Activated CD4-positive, alpha-beta memory T cell treated with anti-CD3 and anti-CD28 coated beads, Interleukin-2, amount 10 ng/mL, durations not matched to agents 7 days and 5 days (primary cell): ENCODE data around the gene COA8. TPM values are rescaled to one million over a fixed set of nuclear protein-coding genes. Genes with fewer than 3 reads are reported as not detected.
"Not testable (repeated sequence)": the region's sequence is repeated elsewhere in the genome, so short reads cannot be mapped to it uniquely, and the experiment has no call there.

ENCODE experiments used
- CTCF ChIA-PET: fragments of 350-600 bp; sonication (Branson Sonifier 250); formaldehyde crosslinking; loops from one replicate; lab custom pipeline; 2021; ENCODE audit warnings: antibody characterized with exemption, inconsistent platforms; lab: Charles Lee
- POLR2A ChIA-PET: fragments of 350-600 bp; sonication (Branson Sonifier 250); formaldehyde crosslinking; loops from one replicate; lab custom pipeline; 2021; ENCODE audit warnings: antibody characterized with exemption; lab: Charles Lee
- DNase-seq: peaks from one replicate; pipeline ENCODE4 v3.0.0-alpha.2; 2020
- H3K27ac Mint-ChIP-seq: one replicate; pipeline ENCODE4 v1.8.0; 2021; ENCODE audit warnings: mild to moderate bottlenecking, mixed read lengths
- H3K27me3 Mint-ChIP-seq: one replicate; pipeline ENCODE4 v1.8.0; 2021; ENCODE audit warnings: mixed read lengths
- H3K36me3 Mint-ChIP-seq: one replicate; pipeline ENCODE4 v1.8.0; 2021; ENCODE audit warnings: low read depth, mixed read lengths
- H3K4me1 Mint-ChIP-seq: one replicate; pipeline ENCODE4 v1.8.0; 2021; ENCODE audit warnings: mixed read lengths
- H3K4me3 Mint-ChIP-seq: one replicate; pipeline ENCODE4 v1.8.0; 2021; ENCODE audit warnings: mild to moderate bottlenecking, mixed read lengths
- H3K9me3 Mint-ChIP-seq: one replicate; pipeline ENCODE4 v1.8.0; 2021; ENCODE audit warnings: mixed read lengths
- total RNA-seq, 2 experiments: library from RNA; stranded (reverse); gene quantifications; one replicate each; pipeline ENCODE4 v1.2.3, GENCODE V29; 2021

COA8 gene
- total RNA-seq, 2 experiments from 2014 or later, result 27.5 to 31.0 TPM

DNA sequence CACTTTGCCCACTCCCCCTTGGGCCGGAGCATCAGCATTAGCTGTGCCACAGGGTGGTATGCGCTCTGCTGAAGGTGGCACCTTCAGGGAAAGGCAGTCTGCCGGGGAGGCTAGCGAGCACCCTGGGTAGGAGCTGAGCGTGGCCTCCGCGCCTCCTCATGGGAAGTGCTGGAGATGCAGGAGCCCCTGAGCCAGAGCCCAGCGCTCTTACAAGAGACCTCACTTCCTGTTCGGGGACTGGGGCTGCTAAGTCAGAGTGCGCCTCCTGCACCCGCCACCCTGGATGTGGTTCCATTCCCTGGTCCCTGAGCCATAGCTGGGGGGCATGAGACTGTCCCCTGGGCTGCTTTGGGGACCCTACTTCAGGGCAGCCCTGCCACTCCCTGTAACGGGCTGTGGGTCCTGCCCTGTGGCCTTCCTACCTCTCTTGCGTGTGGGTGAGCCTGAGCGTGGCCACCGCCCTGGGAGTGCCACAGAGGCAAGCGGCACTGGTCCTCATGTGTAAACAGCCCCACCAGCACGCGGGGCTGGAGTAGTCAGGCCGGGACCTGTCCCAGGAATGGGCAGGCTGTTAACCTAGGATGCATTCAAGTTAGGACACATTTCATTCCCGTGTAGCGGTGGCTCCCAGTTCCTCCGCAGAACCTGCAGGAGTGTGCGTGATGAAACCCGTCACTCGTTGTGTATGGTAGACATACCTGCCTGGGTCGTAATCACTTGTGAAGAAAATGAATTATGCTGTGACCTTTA is 19.4 kb downstream of the COA8 start:
- Mint-ChIP-seq H3K36me3 (peaks cover 9% of the 10 kb centered on the region), H3K27ac (no peak overlapping the region), H3K4me1 (peaks cover 1% of the 10 kb centered on the region), H3K4me3 (no peak overlapping the region), H3K27me3 (no peaks in the 10 kb centered on the region), H3K9me3 (no peaks in the 10 kb centered on the region)
- ChIA-PET POLR2A (no interaction called here), CTCF (interaction anchor here (0.6 kb wide), 1 partner anchor 112 kb away, joined by 4 read pairs; no protein-coding TSS in a partner anchor)
- no peak for DNase-seq

DNA sequence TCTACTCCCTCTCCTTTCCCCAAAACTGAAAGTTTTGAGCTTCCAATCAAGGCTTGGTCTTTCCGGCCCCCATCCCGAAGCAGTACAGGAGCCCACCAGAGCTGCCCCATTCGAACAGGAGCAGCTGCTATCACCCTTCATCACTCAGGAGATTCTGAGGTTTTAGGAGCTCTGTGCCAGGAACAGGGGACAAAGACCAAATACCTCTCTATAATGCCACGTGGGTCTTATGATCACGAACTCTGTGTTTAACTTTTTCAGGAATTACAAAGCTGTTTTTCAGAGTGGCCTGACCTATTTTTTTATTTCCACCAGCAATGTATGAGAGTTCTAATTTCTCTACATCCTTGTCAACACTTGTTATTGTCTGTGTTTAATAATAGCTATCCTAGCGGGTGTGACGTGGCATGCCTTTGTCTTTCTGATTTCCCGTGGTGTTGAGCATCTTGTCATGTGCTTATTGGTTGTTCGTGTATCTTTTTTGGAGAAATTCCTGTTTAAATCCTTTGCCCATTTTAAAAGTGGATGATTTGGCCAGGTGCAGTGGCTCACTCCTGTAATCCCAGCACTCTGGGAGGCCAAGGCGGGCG is 21.7 kb downstream of the COA8 start:
- ChIA-PET CTCF (interaction anchor here (0.9 kb wide), 1 partner anchor 10 kb away, joined by 3 read pairs; no protein-coding TSS in a partner anchor), POLR2A (interaction anchor here (1.0 kb wide), 1 partner anchor 10 kb away, joined by 3 read pairs; no protein-coding TSS in a partner anchor)
- no peak for DNase-seq
- H3K27ac Mint-ChIP-seq, result no peak overlapping the region
- peaks cover 1% of the 10 kb centered on the region for H3K4me1 Mint-ChIP-seq
- no peaks in the 10 kb centered on the region for H3K9me3 Mint-ChIP-seq
- no peak overlapping the region for H3K4me3 Mint-ChIP-seq
- no peaks in the 10 kb centered on the region for H3K27me3 Mint-ChIP-seq
- H3K36me3 Mint-ChIP-seq, result peaks cover 3% of the 10 kb centered on the region

DNA sequence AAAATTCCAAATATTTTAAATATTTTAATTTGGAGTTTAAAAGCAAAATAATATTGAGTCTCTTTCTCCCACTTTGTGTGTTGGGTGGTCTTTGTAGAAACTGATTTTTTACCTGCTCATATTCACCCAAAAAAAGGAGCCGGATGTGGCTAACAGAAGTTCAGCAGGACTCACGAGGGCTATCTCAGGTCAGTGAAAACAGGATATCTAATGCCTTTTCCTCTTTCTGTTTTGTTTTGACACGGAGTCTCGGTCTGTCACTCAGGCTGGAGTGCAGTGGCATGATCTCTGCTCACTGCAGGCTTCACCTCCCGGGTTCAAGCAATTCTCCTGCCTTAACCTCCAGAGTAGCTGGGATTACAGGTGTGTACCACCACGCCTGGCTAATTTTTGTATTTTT is 30.8 kb downstream of the COA8 start:
- no peaks in the 10 kb centered on the region for H3K27me3 Mint-ChIP-seq
- peak overlapping the region; percentile 26 for H3K27ac Mint-ChIP-seq
- POLR2A ChIA-PET, result interaction anchor here (1.3 kb wide), 1 partner anchor 9 kb away, joined by 3 read pairs; no protein-coding TSS in a partner anchor
- peak; percentile 18 for DNase-seq
- peaks cover 12% of the 10 kb centered on the region for H3K4me1 Mint-ChIP-seq
- H3K9me3 Mint-ChIP-seq, result no peaks in the 10 kb centered on the region
- no peak overlapping the region for H3K4me3 Mint-ChIP-seq
- CTCF ChIA-PET, result interaction anchor here (0.7 kb wide), 1 partner anchor 30 kb away, joined by 3 read pairs; no protein-coding TSS in a partner anchor
- H3K36me3 Mint-ChIP-seq, result no peaks in the 10 kb centered on the region

DNA sequence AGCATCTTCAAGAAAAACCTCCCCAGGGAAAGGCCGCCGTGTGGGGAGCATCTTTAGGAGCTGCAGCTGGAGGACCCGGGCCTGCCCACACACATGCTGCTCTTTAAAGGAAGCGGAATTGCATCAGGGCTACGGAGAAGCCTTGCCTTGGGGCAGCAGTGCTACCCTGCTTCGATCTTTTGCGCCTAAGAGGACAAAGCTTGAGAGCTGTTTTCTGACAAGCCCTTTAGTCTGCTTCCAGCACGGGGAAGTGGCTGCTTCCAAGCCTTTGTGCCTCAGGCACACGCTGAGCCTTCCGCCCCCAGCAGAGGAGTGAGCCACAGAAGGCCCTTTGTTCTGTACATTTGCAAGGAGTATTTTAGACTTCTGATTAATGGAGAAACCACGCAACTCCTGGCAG is 31.5 kb downstream of the COA8 start:
- Mint-ChIP-seq H3K4me3 (no peak overlapping the region), H3K4me1 (peaks cover 12% of the 10 kb centered on the region), H3K9me3 (no peaks in the 10 kb centered on the region), H3K27ac (no peak overlapping the region), H3K36me3 (no peaks in the 10 kb centered on the region), H3K27me3 (no peaks in the 10 kb centered on the region)
- CTCF ChIA-PET, result no interaction called here
- no peak for DNase-seq
- POLR2A ChIA-PET, result interaction anchor here (1.3 kb wide), 1 partner anchor 9 kb away, joined by 3 read pairs; no protein-coding TSS in a partner anchor

DNA sequence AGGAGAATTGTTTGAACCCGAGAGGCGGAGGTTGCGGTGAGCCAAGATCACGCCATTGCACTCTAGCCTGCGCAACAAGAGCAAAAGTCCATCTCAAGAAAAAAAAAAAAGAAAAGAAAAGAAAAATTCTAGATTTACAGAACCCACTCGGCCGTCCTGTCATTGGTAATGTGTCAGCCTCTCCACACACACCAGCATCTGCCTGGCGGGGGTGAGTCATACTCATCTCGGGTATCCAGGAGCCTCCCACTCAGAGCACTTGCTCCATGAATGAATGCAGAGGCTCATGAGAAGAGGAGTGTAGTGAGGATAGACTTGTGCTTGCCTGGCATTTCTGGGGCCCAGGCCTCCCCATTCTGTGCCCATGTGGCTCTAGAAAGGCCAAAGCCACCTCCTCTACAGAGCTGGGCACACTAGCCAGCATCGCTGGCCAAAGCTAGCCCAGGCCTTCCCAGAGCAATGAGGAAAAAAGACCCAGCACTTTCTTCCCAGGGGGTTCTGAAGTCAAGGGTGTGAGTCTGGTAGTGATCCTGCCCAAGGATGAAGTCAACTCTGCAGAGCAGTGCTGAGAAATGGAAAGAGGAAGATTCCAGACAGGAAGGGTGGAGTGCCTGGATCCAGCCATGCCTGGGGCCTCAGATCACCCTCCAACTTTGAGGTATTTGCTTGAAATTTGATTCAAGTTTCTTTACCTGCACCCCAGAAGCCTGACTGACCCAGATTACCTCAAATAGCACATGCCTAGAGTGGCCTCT is 35.0 kb downstream of the COA8 start:
- CTCF ChIA-PET, result no interaction called here
- no peaks in the 10 kb centered on the region for H3K27me3 Mint-ChIP-seq
- H3K9me3 Mint-ChIP-seq, result no peaks in the 10 kb centered on the region

DNA sequence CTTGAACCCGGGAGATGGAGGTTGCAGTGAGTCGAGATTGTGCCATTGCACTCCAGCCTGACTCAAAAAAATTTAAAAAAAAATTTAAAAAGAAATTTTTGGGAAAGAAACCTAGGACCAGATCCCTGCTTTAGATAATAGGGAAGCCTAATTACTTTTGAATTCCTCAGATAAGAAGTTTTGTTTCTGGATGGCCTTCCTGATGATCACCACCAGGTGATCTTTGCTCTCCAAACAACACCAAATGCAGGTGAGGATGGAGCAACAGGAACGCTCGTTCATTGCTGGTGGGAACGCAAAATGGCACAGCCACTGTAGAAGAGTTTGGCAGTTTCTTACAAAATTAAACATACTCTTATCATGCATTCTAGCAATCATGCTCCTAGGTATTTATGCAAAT is 37.7 kb downstream of the COA8 start:
- POLR2A ChIA-PET, result no interaction called here

More for the DNA sequence above, 35.0 kb downstream of the COA8 start:
- POLR2A ChIA-PET, result no interaction called here
- no peaks in the 10 kb centered on the region for H3K36me3 Mint-ChIP-seq
- no peak for DNase-seq
- H3K4me3 Mint-ChIP-seq, result no peak overlapping the region
- peaks cover 12% of the 10 kb centered on the region for H3K4me1 Mint-ChIP-seq
- no peak overlapping the region for H3K27ac Mint-ChIP-seq

DNA sequence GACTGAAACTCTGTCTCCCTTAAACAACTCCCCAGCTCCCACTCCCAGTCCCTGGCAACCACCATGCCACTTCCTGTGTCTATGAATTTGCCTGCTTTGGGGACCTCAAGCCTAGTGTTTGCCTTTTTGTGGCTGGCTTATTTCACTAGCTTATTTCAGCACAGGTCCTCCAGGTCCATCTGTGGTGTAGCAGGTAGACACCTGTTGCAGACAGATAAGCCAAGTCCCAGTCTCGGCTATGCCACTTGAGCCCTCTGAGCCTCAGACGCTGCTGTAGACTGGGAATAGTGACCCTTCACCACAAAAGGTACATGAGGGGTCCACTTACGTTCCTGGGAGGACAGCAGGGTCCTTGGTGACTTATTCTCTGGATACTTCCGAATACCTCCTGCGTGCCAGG is 41.9 kb downstream of the COA8 start:
- Mint-ChIP-seq H3K27ac (no peak overlapping the region), H3K36me3 (peaks cover 3% of the 10 kb centered on the region), H3K4me1 (peaks cover 26% of the 10 kb centered on the region), H3K27me3 (peaks cover 27% of the 10 kb centered on the region), H3K9me3 (no peaks in the 10 kb centered on the region), H3K4me3 (no peak overlapping the region)
- CTCF ChIA-PET, result no interaction called here
- POLR2A ChIA-PET, result no interaction called here
- DNase-seq, result no peak

More for the DNA sequence above, 37.7 kb downstream of the COA8 start:
- Mint-ChIP-seq H3K4me1 (peaks cover 4% of the 10 kb centered on the region), H3K27ac (no peak overlapping the region), H3K27me3 (peaks cover 2% of the 10 kb centered on the region), H3K9me3 (no peaks in the 10 kb centered on the region), H3K4me3 (no peak overlapping the region), H3K36me3 (no peaks in the 10 kb centered on the region)
- CTCF ChIA-PET, result no interaction called here
- no peak for DNase-seq

DNA sequence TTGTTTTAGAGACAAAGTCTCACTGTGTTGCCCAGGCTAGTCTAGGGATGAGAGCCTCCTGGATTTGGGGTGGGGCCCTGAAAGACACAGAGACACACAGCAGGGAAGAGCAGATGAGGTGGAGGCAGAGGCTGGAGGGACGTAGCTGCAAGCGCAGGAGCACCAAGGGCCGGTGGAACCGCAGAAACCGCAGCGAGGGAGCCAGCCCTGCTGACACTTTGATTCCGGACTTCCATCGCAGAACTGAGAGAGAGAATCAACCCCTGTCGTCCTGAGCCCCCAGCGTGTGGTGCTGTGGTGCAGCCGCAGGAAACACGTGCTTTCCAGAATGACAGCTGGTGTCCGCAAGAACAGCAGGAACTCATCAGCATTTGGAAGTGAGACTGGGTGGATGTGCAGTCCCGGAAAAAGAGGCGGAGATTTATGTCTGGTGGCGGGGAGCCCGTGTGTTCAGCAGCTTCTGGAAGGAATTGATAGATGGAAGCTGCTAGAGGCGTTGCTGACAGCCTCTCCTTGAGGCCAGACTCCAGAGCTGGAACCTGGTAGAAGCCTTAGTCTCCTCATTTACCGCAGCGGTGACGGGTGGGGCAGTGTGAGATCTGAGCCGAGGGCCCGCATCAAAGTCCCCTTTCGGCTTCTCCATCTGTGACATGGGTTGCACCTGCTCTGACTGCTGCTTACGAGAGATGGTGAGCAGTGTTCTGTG is 44.4 kb downstream of the COA8 start:
- ChIA-PET CTCF (interaction anchor here (0.9 to 1.2 kb wide), 3 partner anchors 18 to 88 kb away, joined by 3 to 4 read pairs (median 4); partner anchors contain the start of gene KLC1), POLR2A (interaction anchor here (0.9 to 1.9 kb wide), 3 partner anchors 22 to 29 kb away, joined by 3 to 11 read pairs (median 4); partner anchors contain the start of gene KLC1)
- Mint-ChIP-seq H3K27ac (peak overlapping the region; percentile 23), H3K4me1 (peaks cover 26% of the 10 kb centered on the region), H3K4me3 (peak overlapping the region; percentile 68), H3K36me3 (peaks cover 11% of the 10 kb centered on the region), H3K9me3 (peaks cover 11% of the 10 kb centered on the region), H3K27me3 (peaks cover 27% of the 10 kb centered on the region)
- DNase-seq, result peak; percentile 79

DNA sequence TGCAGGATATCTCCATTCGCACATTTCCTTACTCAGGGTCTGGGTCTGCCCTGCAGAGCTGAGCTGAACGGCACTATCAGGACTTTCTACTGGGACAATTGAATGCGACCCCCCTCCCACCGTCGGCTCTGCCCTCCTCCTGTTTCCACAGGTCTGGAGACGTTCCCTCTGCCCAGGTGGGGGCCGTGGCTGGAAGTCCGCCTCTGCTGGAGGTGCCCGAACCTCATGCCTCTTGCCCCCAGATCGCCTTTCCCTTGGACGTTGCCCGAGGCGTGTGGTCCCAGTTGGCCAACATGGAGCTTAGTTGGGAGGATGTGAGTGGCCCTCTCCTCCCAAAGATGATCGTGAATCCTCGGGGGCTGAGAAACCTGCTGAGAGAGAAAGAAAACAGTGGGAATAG is 45.1 kb downstream of the COA8 start:
- no peak for DNase-seq
- peaks cover 26% of the 10 kb centered on the region for H3K4me1 Mint-ChIP-seq
- peaks cover 11% of the 10 kb centered on the region for H3K9me3 Mint-ChIP-seq
- ChIA-PET CTCF (interaction anchor here (0.9 to 1.2 kb wide), 3 partner anchors 17 to 89 kb away, joined by 3 to 4 read pairs (median 4); partner anchors contain the start of gene KLC1), POLR2A (interaction anchor here (0.9 to 1.9 kb wide), 3 partner anchors 21 to 28 kb away, joined by 3 to 11 read pairs (median 4); partner anchors contain the start of gene KLC1)
- H3K27ac Mint-ChIP-seq, result no peak overlapping the region
- peaks cover 27% of the 10 kb centered on the region for H3K27me3 Mint-ChIP-seq
- peaks cover 11% of the 10 kb centered on the region for H3K36me3 Mint-ChIP-seq
- H3K4me3 Mint-ChIP-seq, result peak overlapping the region; percentile 68

DNA sequence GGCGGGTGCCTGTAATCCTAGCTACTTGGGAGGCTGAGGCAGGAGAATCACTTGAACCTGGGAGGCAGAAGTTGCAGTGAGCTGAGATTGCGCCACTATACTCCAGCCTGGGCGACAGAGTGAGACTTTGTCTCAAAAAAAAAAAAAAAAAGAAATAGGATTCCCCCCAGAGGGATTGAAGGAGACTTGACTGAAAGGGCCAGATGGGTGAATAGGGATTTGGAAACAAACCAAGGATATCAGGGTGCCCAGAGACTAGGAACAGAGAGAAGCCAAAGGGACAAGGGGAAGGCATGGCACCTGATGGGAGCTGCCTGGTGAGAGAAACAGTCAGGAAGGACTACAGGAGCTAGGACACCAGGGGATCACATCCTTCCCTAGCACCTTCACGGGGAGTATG is 46.3 kb downstream of the COA8 start:
- H3K27me3 Mint-ChIP-seq, result peaks cover 27% of the 10 kb centered on the region
- H3K4me3 Mint-ChIP-seq, DNase-seq, H3K27ac Mint-ChIP-seq, POLR2A ChIA-PET, CTCF ChIA-PET: not testable (repeated sequence)
- H3K36me3 Mint-ChIP-seq, result peaks cover 11% of the 10 kb centered on the region
- peaks cover 11% of the 10 kb centered on the region for H3K9me3 Mint-ChIP-seq
- peaks cover 26% of the 10 kb centered on the region for H3K4me1 Mint-ChIP-seq

DNA sequence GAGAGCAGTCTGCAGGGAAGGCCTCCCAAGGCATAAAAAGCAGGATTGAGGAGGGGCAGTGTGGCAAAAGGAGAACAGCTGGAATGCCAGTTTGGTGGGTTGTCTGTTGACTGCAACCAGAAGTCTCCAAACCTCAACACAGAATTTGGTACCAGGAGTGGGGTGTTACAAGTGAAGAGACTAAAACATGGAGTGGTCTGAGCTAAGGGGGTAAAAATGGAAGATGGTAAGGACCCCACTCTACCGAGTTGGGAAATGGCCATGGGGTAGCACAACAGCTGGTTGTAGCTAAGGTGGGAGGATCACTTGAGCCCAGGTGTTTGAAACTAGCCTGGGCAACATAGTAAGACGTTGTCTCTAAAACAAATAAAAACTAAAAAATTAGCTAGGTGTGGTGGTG is 48.5 kb downstream of the COA8 start:
- DNase-seq, result no peak
- ChIA-PET CTCF (no interaction called here), POLR2A (no interaction called here)
- peaks cover 22% of the 10 kb centered on the region for H3K27me3 Mint-ChIP-seq
- H3K4me3 Mint-ChIP-seq, result no peak overlapping the region
- no peak overlapping the region for H3K27ac Mint-ChIP-seq
- H3K36me3 Mint-ChIP-seq, result peaks cover 11% of the 10 kb centered on the region
- H3K4me1 Mint-ChIP-seq, result peaks cover 18% of the 10 kb centered on the region
- peaks cover 11% of the 10 kb centered on the region for H3K9me3 Mint-ChIP-seq

DNA sequence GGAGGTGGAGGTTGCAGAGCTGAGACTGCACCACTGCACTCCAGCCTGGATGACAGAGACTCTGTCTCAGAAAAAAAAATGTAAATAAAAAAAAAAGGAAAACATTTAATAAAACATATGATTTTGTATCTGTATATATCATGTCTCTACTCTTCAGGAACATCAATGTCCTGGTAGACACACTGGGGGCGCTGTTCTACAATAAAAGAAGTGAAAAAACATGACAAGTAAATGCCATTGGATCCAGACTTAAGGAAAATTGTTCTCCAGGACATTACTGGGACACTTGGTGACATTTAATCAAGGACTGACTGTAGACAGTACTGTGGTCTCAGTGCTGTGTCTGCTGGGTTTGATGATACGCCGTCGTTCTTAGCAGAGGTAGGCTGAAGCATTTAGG is 50.8 kb downstream of the COA8 start:
- H3K27me3 Mint-ChIP-seq, result peaks cover 4% of the 10 kb centered on the region
- CTCF ChIA-PET, result no interaction called here

More for the DNA sequence above, 50.8 kb downstream of the COA8 start:
- peaks cover 11% of the 10 kb centered on the region for H3K36me3 Mint-ChIP-seq
- no peaks in the 10 kb centered on the region for H3K4me1 Mint-ChIP-seq
- H3K9me3 Mint-ChIP-seq, result peaks cover 11% of the 10 kb centered on the region
- no peak overlapping the region for H3K4me3 Mint-ChIP-seq
- DNase-seq, result no peak
- POLR2A ChIA-PET, result no interaction called here
- no peak overlapping the region for H3K27ac Mint-ChIP-seq
